ENCODE measurements around the gene G0S2.

DNA sequence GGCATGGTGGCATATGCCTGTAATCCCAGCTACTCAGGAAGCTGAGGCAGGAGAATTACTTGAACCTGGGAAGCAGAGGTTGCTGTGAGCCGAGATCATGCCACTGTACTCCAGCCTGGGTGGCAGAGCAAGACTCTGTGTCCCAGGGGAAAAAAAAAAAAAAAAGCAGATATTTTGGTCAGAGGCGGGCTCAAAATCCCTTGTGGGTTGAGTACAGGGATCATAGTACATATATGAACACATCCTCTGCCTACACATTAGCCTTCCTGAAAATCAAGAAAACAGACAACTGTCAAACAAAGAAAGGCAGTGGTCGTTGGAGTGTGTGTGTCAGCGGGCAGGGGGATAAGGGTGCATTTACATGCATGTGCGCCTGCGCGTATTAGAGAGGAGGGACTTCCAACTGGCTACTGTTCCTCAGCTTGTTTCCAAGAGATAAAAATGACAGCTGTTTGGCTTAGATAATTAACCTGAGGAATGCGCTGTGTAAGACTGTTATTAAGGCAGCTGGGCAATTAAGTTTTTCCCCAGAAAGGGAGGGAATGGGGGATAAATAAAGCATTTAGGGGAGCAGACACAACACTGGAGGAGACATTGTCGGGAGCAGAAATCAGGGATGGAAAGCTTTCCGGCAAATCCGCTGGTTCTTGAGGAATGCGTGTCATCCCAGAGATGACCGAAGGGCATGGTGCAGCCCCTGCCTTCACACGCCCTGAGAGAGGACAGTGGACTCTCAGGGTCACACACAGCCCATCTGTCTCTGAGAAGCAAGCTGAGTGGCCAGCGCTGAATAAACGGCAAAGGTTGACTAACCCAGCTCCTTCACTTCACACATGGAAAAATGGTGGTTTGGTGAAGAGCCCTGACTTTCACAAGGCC lies 29.4 kb upstream of the G0S2 start:
- TF ChIP-seq, protein P1, sequence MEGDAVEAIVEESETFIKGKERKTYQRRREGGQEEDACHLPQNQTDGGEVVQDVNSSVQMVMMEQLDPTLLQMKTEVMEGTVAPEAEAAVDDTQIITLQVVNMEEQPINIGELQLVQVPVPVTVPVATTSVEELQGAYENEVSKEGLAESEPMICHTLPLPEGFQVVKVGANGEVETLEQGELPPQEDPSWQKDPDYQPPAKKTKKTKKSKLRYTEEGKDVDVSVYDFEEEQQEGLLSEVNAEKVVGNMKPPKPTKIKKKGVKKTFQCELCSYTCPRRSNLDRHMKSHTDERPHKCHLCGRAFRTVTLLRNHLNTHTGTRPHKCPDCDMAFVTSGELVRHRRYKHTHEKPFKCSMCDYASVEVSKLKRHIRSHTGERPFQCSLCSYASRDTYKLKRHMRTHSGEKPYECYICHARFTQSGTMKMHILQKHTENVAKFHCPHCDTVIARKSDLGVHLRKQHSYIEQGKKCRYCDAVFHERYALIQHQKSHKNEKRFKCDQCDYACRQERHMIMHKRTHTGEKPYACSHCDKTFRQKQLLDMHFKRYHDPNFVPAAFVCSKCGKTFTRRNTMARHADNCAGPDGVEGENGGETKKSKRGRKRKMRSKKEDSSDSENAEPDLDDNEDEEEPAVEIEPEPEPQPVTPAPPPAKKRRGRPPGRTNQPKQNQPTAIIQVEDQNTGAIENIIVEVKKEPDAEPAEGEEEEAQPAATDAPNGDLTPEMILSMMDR (IDR thresholded peaks at IDR 0.05; ENCODE audit: low read depth, low read length, poor library complexity, severe bottlenecking) = no peak
- TF ChIP-seq EZH2phosphoT487 (IDR thresholded peaks at IDR 0.05; ENCODE audit: borderline replicate concordance, low read length) = no peak
